Smooth muscle cell (in vitro differentiated cells): ENCODE data around the gene PTPRM. TPM values are rescaled to one million over a fixed set of nuclear protein-coding genes. Genes with fewer than 3 reads are reported as not detected.

ENCODE experiments used
- DNase-seq: peaks from one replicate; lab custom pipeline; 2025; ENCODE audit not compliant: unreplicated experiment; lab: John Stamatoyannopoulos, UW
- H2AFZ ChIP-seq: fragments of 200-600 bp; sonication (generic); 2 replicates; pipeline ENCODE4 v1.6.0; 2016; ENCODE audit warnings: antibody characterized with exemption, low read depth, mild to moderate bottlenecking
- H3F3A ChIP-seq: fragments of 200-600 bp; sonication (generic); 2 replicates; pipeline ENCODE4 v1.6.0; 2017; ENCODE audit warnings: antibody characterized with exemption, low read depth
- H3K27ac ChIP-seq: fragments of 200-600 bp; sonication (generic); 2 replicates; pipeline ENCODE4 v1.5.1; 2016; ENCODE audit warnings: low read depth, mild to moderate bottlenecking
- H3K27me3 ChIP-seq: fragments of 200-600 bp; sonication (generic); 2 replicates; pipeline ENCODE4 v1.6.1; 2016; ENCODE audit warnings: low read depth, mild to moderate bottlenecking
- H3K36me3 ChIP-seq: fragments of 200-600 bp; sonication (generic); 2 replicates; pipeline ENCODE4 v1.5.1; 2016; ENCODE audit warnings: low read depth
- H3K4me1 ChIP-seq: fragments of 200-600 bp; sonication (generic); 2 replicates; pipeline ENCODE4 v1.5.1; 2016; ENCODE audit warnings: low read depth
- H3K4me2 ChIP-seq: fragments of 200-600 bp; sonication (generic); 2 replicates; pipeline ENCODE4 v1.6.0; 2016; ENCODE audit warnings: mild to moderate bottlenecking
- H3K4me3 ChIP-seq: fragments of 200-600 bp; sonication (generic); 2 replicates; pipeline ENCODE4 v1.5.1; 2016; ENCODE audit warnings: mild to moderate bottlenecking
- H3K79me2 ChIP-seq: fragments of 200-600 bp; sonication (generic); 2 replicates; pipeline ENCODE4 v1.6.0; 2016; ENCODE audit warnings: low read depth, mild to moderate bottlenecking
- H3K9ac ChIP-seq: fragments of 200-600 bp; sonication (generic); 2 replicates; pipeline ENCODE4 v1.6.0; 2016; ENCODE audit warnings: low read depth
- H3K9me3 ChIP-seq: fragments of 200-600 bp; sonication (generic); replicated peaks from 2 replicates; pipeline ENCODE4 v1.5.1; 2016; ENCODE audit warnings: low read depth
- H4K20me1 ChIP-seq: fragments of 200-600 bp; sonication (generic); 2 replicates; pipeline ENCODE4 v1.6.0; 2016; ENCODE audit warnings: low read depth
- WGBS: methylation state at CpG from one replicate; pipeline ENCODE4 v1.1.7; 2016; ENCODE audit warnings: low lambda C conversion rate; 5-methylcytosine and 5-hydroxymethylcytosine counted together
- polyA plus RNA-seq: library from polyadenylated mRNA; unstranded; fragments of >200 nt; fragmentation: Nextera tagmentation; extraction: Ambion mirVana; gene quantifications from 2 replicates; pipeline ENCODE4 v1.2.1, GENCODE V29; 2016
- total RNA-seq: library from RNA; depleted of rRNA; stranded (reverse); fragments of >200 nt; gene quantifications from 2 replicates; pipeline ENCODE4 v1.2.3, GENCODE V29; 2014
- TF ChIP-seq, protein P1 (sequence below): fragments of 200-600 bp; sonication (generic); IDR thresholded peaks from 2 replicates; pipeline ENCODE4 v1.5.1; 2017; ENCODE audit warnings: borderline replicate concordance, mild to moderate bottlenecking, antibody characterized with exemption; ENCODE audit not compliant: insufficient read depth, poor library complexity, severe bottlenecking

PTPRM gene
- total and polyA plus RNA-seq, 2 experiments from 2014 or later: 57.5 to 115 TPM

DNA sequence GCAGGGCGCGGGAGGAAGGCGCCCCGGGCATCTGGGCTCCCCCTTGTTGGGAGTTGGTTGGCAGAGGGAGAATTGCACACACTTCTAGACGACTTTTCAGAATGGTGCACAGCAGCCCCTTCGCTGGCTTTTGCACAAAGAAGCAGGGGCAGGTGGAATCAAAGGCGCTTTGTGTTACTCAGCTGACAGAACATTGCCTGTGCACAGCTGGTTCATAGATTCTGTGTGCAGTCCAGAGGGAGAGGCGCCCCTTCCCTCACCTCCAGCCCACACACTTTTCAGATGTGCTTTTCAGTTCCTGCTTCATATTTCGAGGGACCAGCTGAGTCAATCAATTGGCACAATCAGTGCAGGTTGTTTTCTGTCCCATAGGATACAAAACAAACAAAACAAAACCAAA is 693.7 kb downstream of the PTPRM start:
- Histone ChIP-seq H3F3A (no peaks in the 10 kb centered on the region), H3K27me3 (no peaks in the 10 kb centered on the region)
- WGBS: 95% methylated on average over 9 of the region's 9 CpGs

DNA sequence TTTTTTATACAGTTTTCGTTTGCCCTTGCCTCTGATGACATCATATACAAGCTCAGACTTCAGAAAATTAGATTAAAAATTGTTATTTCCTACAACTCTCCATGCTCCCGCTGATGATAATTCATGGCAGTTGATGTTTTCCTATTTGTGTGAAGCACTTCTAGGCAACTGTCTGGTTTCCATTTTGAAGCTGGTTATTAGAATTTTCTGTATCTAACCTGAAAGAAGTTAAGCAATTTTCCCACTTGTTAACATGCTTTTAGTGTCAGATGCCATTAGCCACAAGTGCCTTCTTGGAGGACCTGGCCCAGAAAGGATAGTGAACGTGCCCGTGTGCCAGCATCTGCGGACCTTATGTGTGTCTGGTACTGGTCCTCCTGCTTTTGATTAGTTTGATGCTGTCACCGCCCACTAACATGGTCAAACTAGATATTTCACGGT is 694.6 kb downstream of the PTPRM start:
- no peak overlapping the region for H3K27ac ChIP-seq
- no peaks in the 10 kb centered on the region for H3K27me3 ChIP-seq
- no peak for DNase-seq
- no peak overlapping the region for H3K4me3 ChIP-seq
- 94% methylated on average over 7 of the region's 7 CpGs for WGBS
- no peaks in the 10 kb centered on the region for H3K4me1 ChIP-seq
- no peaks in the 10 kb centered on the region for H4K20me1 ChIP-seq
- no peak overlapping the region for H3K4me2 ChIP-seq
- TF ChIP-seq, protein P1, sequence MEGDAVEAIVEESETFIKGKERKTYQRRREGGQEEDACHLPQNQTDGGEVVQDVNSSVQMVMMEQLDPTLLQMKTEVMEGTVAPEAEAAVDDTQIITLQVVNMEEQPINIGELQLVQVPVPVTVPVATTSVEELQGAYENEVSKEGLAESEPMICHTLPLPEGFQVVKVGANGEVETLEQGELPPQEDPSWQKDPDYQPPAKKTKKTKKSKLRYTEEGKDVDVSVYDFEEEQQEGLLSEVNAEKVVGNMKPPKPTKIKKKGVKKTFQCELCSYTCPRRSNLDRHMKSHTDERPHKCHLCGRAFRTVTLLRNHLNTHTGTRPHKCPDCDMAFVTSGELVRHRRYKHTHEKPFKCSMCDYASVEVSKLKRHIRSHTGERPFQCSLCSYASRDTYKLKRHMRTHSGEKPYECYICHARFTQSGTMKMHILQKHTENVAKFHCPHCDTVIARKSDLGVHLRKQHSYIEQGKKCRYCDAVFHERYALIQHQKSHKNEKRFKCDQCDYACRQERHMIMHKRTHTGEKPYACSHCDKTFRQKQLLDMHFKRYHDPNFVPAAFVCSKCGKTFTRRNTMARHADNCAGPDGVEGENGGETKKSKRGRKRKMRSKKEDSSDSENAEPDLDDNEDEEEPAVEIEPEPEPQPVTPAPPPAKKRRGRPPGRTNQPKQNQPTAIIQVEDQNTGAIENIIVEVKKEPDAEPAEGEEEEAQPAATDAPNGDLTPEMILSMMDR: no peak
- no peaks in the 10 kb centered on the region for H3F3A ChIP-seq
- peaks cover 3% of the 10 kb centered on the region for H3K36me3 ChIP-seq
- no peak overlapping the region for H2AFZ ChIP-seq
- no peaks in the 10 kb centered on the region for H3K9me3 ChIP-seq
- H3K79me2 ChIP-seq: no peaks in the 10 kb centered on the region
- no peak overlapping the region for H3K9ac ChIP-seq

More for the DNA sequence above, 693.7 kb downstream of the PTPRM start:
- Histone ChIP-seq H3K4me2 (no peak overlapping the region), H2AFZ (no peak overlapping the region), H3K79me2 (no peaks in the 10 kb centered on the region), H3K4me1 (no peaks in the 10 kb centered on the region), H4K20me1 (no peaks in the 10 kb centered on the region), H3K4me3 (no peak overlapping the region), H3K9me3 (no peaks in the 10 kb centered on the region), H3K36me3 (peaks cover 3% of the 10 kb centered on the region), H3K27ac (no peak overlapping the region), H3K9ac (no peak overlapping the region)
- no peak for DNase-seq
- TF ChIP-seq, protein P1: no peak

DNA sequence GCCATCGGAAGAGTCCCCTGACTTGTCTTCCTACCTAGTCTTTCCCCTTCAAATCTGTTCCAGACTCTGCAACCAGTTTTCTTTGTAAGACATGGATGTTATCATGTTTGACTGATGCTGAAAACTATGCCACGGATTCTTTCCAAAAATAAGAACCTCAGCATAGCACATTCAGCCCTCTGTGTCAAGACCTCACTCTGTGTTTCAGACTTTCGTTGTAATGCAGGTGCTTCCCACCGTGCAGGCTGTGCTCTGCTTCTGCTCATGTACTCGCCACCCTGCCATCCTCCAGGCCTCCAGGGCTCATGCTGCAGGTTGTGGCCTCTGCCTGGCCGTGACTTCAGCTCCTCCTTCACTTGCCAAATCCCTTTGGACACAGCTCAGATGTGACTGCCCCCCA is 695.1 kb downstream of the PTPRM start:
- H3K79me2 ChIP-seq: no peaks in the 10 kb centered on the region
- no peaks in the 10 kb centered on the region for H3K4me1 ChIP-seq
- no peaks in the 10 kb centered on the region for H3K27me3 ChIP-seq
- H4K20me1 ChIP-seq: no peaks in the 10 kb centered on the region
- 86% methylated on average over 6 of the region's 6 CpGs for WGBS
- no peak overlapping the region for H3K9ac ChIP-seq
- no peak overlapping the region for H3K27ac ChIP-seq
- no peak overlapping the region for H3K4me2 ChIP-seq
- peaks cover 3% of the 10 kb centered on the region for H3K36me3 ChIP-seq
- H3K9me3 ChIP-seq: no peaks in the 10 kb centered on the region
- TF ChIP-seq, protein P1: no peak
- no peaks in the 10 kb centered on the region for H3F3A ChIP-seq
- no peak for DNase-seq
- no peak overlapping the region for H3K4me3 ChIP-seq
- no peak overlapping the region for H2AFZ ChIP-seq

DNA sequence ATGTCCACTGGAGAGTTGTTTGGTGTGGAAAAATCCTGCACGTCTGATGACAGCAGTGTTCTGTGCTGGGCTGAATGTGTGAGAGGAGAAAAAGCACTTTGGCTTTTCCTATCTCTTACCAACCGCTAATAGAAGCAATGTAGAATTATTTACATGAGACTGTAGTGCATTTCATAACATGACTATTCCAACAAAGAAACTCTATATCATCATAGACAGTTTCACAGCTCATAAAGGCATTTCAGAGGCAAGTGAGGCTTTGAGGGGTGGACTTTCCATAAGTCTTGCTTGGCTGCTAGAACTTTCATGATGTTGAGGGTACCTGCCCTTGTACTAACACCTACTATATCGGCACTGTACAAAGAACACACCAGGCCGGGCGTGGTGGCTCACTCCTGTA is 697.0 kb downstream of the PTPRM start:
- Histone ChIP-seq H3K4me1 (no peaks in the 10 kb centered on the region), H3K9me3 (no peaks in the 10 kb centered on the region), H3F3A (no peaks in the 10 kb centered on the region), H4K20me1 (no peaks in the 10 kb centered on the region), H3K27ac (no peak overlapping the region), H3K79me2 (no peaks in the 10 kb centered on the region), H3K4me3 (no peak overlapping the region), H3K4me2 (no peak overlapping the region), H3K36me3 (no peaks in the 10 kb centered on the region), H2AFZ (no peak overlapping the region), H3K27me3 (no peaks in the 10 kb centered on the region), H3K9ac (no peak overlapping the region)
- TF ChIP-seq, protein P1: no peak
- 95% methylated on average over 5 of the region's 5 CpGs for WGBS
- no peak for DNase-seq
